Epithelial cell of proximal tubule (primary cell): ENCODE measurements around the gene HAGHL. TPM values are rescaled to one million over a fixed set of nuclear protein-coding genes. Genes with fewer than 3 reads are reported as not detected.
A peak's percentile ranks its signal among the peaks of the same experiment; 100 is the strongest.
"Not testable (repeated sequence)": the region's sequence is repeated elsewhere in the genome, so short reads cannot be mapped to it uniquely, and the experiment has no call there.

ENCODE experiments used
- DNase-seq: peaks from one replicate; pipeline ENCODE4 v3.0.0-alpha.2; 2011; ENCODE audit warnings: low read depth
- H3K4me3 ChIP-seq: 2 replicates; pipeline ENCODE4 v1.5.1; 2011; ENCODE audit warnings: low read depth, mild to moderate bottlenecking, low read length
- total RNA-seq: library from RNA; depleted of rRNA; stranded (reverse); fragments of >200 nt; gene quantifications from 2 replicates; pipeline ENCODE4 v1.2.3, GENCODE V29; 2015
- TF ChIP-seq, protein P1 (sequence below): conservative IDR thresholded peaks from 2 replicates; pipeline ENCODE4 v1.5.1; 2012; ENCODE audit warnings: low read depth, mild to moderate bottlenecking, low read length

HAGHL gene
- total RNA-seq, 1 donor from 2014 or later = 15.5 TPM

DNA sequence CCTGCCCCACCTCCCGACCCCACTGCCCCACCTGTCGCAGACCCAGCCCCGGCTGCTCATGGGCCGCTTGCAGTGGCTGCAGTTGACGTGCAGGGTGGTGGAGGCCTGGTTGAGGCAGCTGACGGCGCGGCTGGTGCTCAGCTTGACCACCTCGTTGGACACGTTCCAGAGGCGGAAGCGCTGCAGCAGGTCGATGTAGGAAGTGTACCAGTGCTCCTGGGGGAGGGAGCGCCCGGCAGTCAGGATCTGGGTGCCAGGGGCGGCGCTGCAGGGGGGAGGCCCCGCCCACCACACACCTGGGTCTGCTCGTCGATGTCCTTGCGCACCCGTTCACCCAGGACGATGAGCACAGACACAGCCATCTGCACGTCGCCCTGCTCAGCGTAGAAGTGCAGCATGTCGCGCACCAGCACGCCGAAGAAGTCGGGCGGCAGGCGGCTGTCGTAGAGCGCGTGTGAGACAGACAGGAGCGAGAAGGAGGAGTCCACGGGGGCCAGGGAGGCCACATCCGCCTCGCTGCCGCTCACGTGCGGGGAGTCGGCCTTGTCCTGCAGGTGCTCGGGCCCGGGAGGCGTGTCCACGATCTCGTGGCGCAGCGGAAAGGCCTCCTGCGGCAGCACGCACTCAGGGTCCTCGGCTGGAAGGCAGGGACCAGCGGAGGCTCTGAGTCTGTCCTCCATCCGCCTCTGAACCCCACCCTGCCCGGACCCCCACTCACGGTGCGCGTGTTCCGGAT lies 41.8 kb upstream of the HAGHL start:
- H3K4me3 ChIP-seq = peak overlapping the region; percentile 76
- TF ChIP-seq, protein P1, sequence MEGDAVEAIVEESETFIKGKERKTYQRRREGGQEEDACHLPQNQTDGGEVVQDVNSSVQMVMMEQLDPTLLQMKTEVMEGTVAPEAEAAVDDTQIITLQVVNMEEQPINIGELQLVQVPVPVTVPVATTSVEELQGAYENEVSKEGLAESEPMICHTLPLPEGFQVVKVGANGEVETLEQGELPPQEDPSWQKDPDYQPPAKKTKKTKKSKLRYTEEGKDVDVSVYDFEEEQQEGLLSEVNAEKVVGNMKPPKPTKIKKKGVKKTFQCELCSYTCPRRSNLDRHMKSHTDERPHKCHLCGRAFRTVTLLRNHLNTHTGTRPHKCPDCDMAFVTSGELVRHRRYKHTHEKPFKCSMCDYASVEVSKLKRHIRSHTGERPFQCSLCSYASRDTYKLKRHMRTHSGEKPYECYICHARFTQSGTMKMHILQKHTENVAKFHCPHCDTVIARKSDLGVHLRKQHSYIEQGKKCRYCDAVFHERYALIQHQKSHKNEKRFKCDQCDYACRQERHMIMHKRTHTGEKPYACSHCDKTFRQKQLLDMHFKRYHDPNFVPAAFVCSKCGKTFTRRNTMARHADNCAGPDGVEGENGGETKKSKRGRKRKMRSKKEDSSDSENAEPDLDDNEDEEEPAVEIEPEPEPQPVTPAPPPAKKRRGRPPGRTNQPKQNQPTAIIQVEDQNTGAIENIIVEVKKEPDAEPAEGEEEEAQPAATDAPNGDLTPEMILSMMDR = no peak
- DNase-seq = no peak

GRCh38 chr16:685967-686366 lies 40.9 kb upstream of the HAGHL start:
- TF ChIP-seq, protein P1 = peak; percentile 61
- DNase-seq = no peak
- no peak overlapping the region for H3K4me3 ChIP-seq

- no peak for DNase-seq
- TF ChIP-seq, protein P1 = no peak
- H3K4me3 ChIP-seq = no peak overlapping the region
Observed at GRCh38 chr16:686459-687260, 40.2 kb upstream of the HAGHL start.

- no peak overlapping the region for H3K4me3 ChIP-seq
- no peak for DNase-seq
- TF ChIP-seq, protein P1 = no peak
Observed at GRCh38 chr16:687499-687898, 39.4 kb upstream of the HAGHL start.

DNA sequence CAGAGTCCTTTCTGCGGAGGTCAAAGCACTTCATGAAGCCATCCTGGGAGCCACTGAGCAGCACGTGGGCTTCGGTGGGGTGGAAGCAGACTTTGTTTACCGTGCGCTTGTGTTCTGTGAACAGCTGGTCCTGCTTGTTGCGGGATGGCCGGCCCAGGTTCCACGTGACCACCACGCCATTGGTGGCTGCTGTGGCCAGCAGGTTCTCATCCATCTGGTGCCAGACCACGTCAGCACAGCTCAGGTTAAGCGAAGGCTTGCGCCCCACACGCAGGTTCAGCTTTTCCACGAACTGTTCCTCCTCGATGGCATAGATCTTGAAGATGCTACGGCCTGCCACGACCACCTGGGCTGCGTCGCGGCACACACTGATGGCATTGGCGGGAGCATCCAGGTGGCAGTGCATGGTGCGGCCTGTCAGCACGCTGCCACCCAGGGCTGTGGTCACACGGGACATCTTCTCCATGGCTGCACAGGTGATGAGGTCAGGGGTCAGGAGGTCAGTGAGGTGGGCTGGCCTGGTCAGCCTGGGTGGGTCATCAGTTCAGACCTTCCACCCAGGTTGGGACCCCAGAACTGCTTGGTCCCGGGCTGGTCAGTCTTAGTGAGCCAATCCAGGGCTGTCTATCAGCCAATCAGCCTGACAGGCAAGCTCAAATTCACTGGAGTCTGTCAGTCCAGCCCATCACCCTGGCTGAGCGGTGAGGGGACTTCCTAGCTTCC lies 37.6 kb upstream of the HAGHL start:
- TF ChIP-seq, protein P1 = no peak

DNA sequence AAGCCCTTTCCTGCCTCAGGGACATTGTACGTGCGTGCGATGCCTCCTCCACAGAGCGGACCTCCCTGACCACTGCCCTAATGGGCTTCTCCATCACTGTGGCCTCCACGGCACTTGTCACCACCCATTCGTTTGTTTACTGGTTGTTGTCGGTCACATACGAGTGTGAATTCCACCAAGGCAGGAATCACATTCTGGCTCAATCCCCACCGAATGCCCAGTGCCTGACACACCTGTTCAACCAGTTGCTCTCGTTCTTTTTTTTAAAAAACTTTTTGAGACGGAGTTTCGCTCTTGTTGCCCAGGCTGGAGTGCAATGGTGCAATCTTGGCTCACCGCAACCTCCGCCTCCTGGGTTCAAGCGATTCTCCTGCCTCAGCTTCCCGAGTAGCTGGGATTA lies 35.7 kb upstream of the HAGHL start:
- not testable (repeated sequence) for DNase-seq

More for the DNA sequence above, 37.6 kb upstream of the HAGHL start:
- DNase-seq = no peak
- H3K4me3 ChIP-seq = peak overlapping the region; percentile 94

More for the DNA sequence above, 35.7 kb upstream of the HAGHL start:
- H3K4me3 ChIP-seq = not testable (repeated sequence)
